HG02943 (cell line): ENCODE results near the gene PRPS1L1.

ENCODE experiments used
- ATAC-seq: cut with Tn5 transposase; IDR thresholded peaks from one replicate; pipeline ENCODE4 v1.9.1; 2021; ENCODE audit warnings: mild to moderate bottlenecking, low read depth, moderate library complexity; ENCODE audit not compliant: unreplicated experiment

Gene PRPS1L1

GRCh38 chr7:18027628-18028027, at the start of gene PRPS1L1:
Gene PRPS1L1 (minus strand): TSS chr7:18027846.
- no peak for ATAC-seq

DNA sequence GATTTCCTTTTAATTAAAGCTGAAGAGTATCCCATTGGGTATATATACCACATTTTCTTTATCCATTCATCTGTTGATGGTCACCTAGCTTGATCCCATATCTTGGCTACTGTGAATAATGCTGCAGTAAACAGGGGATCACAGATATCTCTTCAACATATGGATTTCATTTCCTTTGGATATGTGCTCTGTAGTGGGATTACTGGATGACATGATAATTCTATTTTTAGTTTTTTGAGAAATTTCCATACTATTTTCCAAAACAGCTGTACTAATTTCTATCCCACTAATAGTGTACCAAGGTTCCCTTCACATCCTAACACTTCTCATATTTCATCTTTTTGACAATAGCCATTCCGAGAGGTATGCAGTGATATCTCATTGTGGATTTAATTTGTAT, 48.8 kb upstream of the PRPS1L1 start:
- no peak for ATAC-seq

GRCh38 chr7:18068745-18069144, 41.1 kb upstream of the PRPS1L1 start:
- ATAC-seq: no peak

GRCh38 chr7:18064242-18064838, 36.7 kb upstream of the PRPS1L1 start:
- ATAC-seq: no peak

GRCh38 chr7:18063149-18063901, 35.7 kb upstream of the PRPS1L1 start:
- ATAC-seq: no peak

DNA sequence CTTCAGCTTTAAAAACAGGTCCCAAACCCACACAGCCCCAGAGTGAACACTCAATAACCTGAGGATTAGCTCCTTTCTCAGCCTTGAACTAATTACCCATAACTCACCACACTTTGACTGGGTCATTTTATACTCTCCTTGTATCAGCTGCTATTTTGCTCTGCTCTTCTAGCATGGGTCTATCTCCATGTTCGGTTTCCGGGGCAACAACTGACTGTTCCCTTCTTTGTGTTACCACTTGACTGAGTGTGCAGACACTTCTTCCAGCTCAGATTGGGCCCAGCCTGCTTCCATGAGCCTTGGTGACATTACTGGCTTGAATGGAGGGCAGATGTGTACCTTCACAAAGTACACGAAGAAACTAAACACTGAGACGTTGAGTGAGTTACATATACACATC, 31.5 kb upstream of the PRPS1L1 start:
- ATAC-seq: no peak

DNA sequence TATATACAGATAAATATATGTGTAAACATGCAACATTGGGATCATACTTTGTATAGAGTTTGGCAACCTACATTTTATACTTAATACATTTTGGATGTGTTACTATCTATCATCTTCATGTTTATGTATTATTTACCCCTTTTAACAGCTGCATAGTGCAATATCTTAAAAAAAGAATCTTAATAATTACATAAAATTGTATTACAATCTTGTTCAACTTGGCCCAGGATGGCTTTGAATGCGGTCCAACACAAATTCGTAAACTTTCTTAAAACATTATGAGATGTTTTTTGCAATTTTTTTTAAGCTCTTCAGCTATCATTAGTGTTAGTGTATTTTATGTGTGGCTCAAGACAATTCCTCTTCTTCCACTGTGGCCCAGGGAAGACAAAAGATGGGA, 26.3 kb upstream of the PRPS1L1 start:
- ATAC-seq: no peak

- no peak for ATAC-seq
These were observed 25.7 kb upstream of the PRPS1L1 start for GRCh38 chr7:18053177-18053928.

- no peak for ATAC-seq
These were observed 21.6 kb upstream of the PRPS1L1 start for GRCh38 chr7:18049262-18049661.

DNA sequence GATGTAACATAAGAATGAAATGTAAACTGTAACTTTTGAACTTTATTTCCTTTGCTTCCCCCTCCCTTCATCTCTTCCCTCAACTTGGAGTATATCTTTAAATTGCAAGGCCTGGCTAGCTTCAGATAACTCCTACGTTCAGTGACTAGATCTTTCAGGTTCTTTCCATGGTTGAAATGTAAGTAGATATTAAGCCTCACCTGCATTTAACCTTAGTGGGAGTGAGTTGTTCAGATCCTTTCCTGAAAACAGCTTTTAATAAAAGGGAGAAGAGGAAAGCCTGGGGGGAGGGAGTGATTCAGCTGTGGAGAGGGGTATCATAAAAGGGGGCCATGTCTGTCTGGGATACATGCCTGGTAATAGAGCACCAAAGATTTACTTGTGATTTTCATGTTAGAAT, 19.0 kb upstream of the PRPS1L1 start:
- ATAC-seq: no peak

GRCh38 chr7:18045171-18045570, 17.5 kb upstream of the PRPS1L1 start:
- ATAC-seq: no peak

DNA sequence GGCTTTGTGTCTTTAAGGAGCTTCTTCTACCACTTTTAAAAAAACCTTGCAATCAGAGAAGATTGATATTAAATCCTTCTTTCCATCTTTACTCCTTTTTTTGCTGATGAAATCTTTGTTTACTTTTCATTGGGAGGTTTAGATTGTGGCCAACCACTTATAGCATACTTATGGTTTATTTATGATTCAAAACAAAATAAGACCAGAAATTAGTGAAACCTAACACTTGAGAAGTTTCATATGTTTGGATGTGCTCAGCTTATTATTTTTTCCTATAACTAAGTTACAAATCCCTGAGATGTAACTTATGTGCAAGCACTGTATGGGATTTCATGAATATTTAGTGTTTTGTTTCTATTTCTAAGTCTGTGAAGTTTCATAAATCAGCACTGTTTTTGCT, 13.5 kb upstream of the PRPS1L1 start:
- ATAC-seq: no peak

DNA sequence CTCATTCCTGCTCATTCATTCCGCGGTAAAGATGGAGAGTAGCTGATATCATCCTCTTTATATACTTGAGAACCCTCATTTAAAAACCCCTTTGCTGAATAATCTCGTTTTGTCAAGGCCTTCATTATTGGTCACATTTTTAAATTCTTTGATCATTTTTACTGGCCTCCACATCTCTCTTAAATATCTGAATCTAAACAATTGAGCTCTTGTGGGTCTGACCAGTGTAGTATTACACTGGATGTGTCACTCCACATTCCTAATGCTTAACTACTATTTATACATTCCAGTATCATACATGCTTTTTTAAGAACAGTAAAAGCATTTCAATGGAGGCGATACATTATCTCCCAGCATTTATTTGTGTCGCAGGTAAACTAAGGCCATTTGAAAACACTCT, 12.6 kb upstream of the PRPS1L1 start:
- ATAC-seq: no peak

DNA sequence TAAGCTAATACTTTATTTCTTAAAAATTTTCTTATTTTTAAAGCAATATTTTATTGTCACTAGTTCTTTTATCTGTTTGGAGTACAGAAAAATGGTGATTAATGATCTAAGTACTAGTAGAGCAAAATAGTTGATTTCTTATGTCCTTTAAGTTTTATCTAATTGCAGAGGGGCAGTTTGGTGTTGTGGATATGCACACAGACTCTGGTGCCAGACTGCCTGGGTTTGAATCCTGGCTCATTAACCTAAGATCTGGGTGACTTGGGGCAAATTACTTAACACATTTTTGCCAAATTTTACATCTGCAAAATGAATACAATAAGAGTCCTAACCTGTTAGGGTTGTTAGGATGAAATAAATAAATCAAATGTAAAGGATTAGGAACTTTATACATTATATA, 10.7 kb upstream of the PRPS1L1 start:
- no peak for ATAC-seq

- ATAC-seq: no peak
These were observed 10.0 kb upstream of the PRPS1L1 start for GRCh38 chr7:18037609-18038008.

DNA sequence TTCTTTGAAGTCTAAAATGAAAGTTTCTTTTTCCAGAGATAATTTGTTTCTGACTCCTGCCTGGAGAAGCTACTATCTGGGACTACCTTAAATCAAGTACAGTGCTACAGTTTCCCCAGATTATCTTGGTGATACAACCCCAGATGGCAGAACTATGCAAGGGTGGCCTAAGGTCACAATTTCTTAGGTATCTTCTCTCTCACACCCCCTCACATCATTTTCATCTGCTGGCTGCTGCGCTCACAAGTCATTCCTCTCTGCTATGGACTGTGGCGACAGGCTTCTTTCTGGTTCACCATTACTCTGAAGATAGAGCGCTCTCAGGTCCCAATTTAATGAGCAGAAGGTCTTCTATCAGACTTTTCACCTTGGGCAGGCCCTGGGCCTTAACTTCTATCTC, 9.1 kb upstream of the PRPS1L1 start:
- ATAC-seq: no peak

DNA sequence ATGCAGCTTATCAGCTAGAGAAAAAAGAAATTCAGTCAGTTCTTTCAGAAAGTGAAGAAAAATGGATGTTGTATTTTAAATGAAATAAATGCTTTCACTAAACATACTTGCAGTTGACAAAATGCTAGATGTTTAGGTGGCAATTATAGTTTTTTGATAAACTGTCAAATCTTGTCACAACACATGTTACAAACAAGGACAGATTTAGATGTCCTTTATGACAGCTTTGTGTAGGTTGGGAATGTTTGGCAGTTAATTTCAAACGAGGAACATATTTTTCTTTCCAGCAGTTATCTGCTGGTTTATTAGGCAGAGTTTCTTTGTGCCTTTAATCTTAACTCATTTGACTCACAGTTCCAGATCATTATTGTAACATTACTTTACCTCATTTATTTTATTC, 3.1 kb upstream of the PRPS1L1 start:
- ATAC-seq: no peak

DNA sequence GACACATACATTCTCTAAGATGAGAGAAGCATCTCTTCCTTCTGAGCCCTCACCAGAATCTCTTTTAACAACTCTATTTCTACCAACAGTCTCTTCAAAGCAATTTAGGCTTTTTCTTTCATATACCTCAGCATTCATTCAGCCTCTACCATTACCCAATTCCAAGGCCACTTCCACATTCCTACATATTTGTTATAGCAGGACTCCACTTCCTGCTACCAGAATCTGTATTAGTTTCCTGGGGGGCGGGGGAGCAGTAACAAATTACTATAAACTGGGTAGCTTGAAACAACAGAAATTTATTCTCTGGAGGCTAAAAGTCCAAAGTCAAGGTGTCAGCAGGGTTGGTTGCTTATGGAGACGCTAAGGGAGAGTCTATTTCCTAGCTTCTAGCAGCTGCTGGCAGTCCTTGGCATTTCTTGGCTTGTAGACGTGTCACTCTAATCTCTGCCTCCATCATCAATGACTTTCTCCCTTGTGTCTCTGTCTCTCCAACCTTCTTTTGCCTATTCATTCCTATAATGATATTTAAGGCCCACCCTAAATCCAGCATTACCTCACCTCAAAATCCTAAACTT, 7.4 kb downstream of the PRPS1L1 start:
- no peak for ATAC-seq

- ATAC-seq: no peak
These were observed 8.1 kb downstream of the PRPS1L1 start for GRCh38 chr7:18019555-18019954.

DNA sequence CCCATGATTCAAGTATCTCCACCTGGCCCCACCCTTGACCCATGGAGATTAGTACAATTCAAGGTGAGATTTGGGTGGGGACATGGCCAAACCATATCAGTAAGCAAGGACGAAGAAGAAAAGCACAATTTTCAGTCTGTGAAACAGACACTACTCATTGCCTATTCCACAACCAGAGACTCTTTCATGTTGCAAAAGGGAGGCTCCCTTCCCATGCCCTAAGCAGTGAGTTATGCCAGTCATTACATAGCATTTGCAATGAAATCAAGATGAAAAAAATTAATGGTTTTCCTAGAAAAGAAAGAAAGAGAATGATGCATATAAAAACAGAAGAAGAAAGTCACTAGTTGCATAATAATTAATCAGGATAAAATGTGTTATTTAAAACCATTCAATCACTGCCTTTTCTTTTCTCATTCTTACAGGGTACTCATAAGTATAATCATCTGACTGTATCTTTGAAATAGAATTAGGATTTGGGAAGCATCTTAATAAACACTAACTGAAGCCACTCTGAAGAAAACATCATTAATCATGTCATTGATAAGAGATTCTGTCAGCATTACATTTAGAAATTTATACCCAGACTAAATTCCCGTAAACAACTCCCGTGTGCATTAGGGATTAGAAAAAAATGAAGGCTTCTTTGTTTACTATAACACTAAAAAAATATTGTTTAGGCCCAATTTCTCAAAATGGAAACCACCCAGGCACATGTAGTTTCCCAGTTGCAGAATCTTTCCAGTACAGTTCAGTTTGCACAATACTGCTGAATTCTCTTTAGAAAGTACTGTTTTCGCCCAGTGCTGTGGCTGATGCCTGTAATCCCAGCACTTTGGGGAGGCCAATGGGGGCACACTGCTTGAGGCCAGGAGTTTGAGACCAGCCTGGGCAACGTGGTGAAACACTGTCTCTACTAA, 9.1 kb downstream of the PRPS1L1 start:
- ATAC-seq: no peak
